ENCODE results near the gene C2CD3. TPM values are rescaled to one million over a fixed set of nuclear protein-coding genes. Genes with fewer than 3 reads are reported as not detected.

Gene C2CD3
- total RNA-seq, 1 experiment from 2014 or later = 22.0 TPM

DNA sequence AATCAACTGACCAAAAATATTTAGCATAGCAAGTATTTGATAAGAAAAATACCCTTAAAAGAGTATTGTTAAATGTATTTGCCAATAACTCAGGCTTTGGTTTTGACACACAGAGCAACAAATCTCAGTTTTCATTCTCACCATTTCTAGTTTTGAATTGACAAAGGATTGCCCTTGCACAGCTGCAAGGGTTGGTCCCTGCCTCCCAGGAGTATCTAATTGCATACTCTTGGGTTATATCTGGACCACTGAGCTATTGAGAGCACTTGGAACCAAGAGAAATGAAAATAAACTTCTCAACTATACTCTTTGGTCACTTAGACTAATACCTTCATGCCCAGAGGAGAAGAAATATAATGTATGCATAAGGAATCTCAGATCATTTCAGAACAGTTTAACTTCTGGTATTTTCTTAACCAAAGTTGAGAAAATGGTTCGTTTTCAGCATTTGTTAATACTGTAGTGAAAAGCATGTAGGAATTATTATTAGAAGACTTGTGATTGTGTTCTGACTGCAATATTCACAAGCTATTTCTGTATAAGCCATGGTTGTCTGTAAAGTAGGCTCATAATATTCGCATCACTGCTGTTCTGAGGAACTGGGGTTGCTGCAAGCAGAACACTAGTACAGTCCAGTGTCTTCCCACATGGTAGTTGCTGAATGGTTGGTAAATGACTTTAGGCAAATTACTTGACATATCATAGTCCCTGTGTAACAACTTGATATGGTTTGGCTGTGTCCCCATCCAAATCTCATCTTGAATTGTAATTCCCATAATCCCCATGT lies 7.9 kb downstream of the C2CD3 start:
- Mint-ChIP-seq H3K9me3 (no peaks in the 10 kb centered on the region), H3K4me3 (no peak overlapping the region), H3K27me3 (ENCODE audit: low read depth) (no peaks in the 10 kb centered on the region), H3K4me1 (no peaks in the 10 kb centered on the region), H3K27ac (no peak overlapping the region), H3K36me3 (ENCODE audit: insufficient read depth in 1 of 3, low read depth in 3 of 3) (peaks cover 4 to 43% (median 20%) of the 10 kb centered on the region in 3 experiments; a peak in 6 of 7 replicates)
- no peak overlapping the region for H2BK20ac ChIP-seq (ENCODE audit: low read depth, low read length, poor library complexity, severe bottlenecking)
- TF ChIP-seq CTCF (conservative IDR thresholded peaks at IDR 0.05) = no peak
- no peak overlapping the region for H3K56ac ChIP-seq (ENCODE audit: insufficient read length, low read depth, low read length)
- no peaks in the 10 kb centered on the region for H3K4me1 ChIP-seq (ENCODE audit: insufficient read depth, low read length)
- DNase-seq = no peak
- H3K79me2 ChIP-seq (ENCODE audit: insufficient read depth, low read length) = 0 out of 2 replicates have a peak, but pooled peaks cover 1% of the 10 kb centered on the region
- H2BK12ac ChIP-seq (ENCODE audit: insufficient read length, low read depth, low read length) = no peak overlapping the region
- H3K23ac ChIP-seq (ENCODE audit: insufficient read length, low read depth, low read length) = no peak overlapping the region
- no peak overlapping the region for H4K8ac ChIP-seq (replicated peaks; ENCODE audit: insufficient read length, low read depth, low read length)
- no peaks in the 10 kb centered on the region for H3K79me1 ChIP-seq (ENCODE audit: insufficient read depth, low read depth, low read length, poor library complexity, severe bottlenecking)
- H3K23me2 ChIP-seq (ENCODE audit: insufficient read length, low read depth, low read length, poor library complexity, severe bottlenecking) = no peaks in the 10 kb centered on the region
- H3K18ac ChIP-seq (ENCODE audit: insufficient read length, low read depth, low read length) = no peak overlapping the region
- H3K27ac ChIP-seq (ENCODE audit: insufficient read length, low read depth, low read length) = no peak overlapping the region
- WGBS (ENCODE audit: extremely low coverage, insufficient read length, low lambda C conversion rate) = no CpG with 5 or more reads among the region's 2 CpGs
- no peak overlapping the region for H4K5ac ChIP-seq (ENCODE audit: insufficient read length, low read depth, low read length)
- no peak overlapping the region for H4K91ac ChIP-seq (ENCODE audit: insufficient read length, low read depth, low read length)
- H2BK15ac ChIP-seq (ENCODE audit: low read depth, low read length) = no peak overlapping the region
- no peak overlapping the region for H3K14ac ChIP-seq (ENCODE audit: insufficient read depth, low read length)
- no peak overlapping the region for H3K9ac ChIP-seq (ENCODE audit: extremely low read depth, insufficient read length, low read length)
- no peak overlapping the region for H3T11ph ChIP-seq (ENCODE audit: low read length)
- no peak overlapping the region for H2AK5ac ChIP-seq (ENCODE audit: insufficient read length, low read length)
- H3K27me3 ChIP-seq (ENCODE audit: insufficient read depth, low read length) = no peaks in the 10 kb centered on the region
- no peak overlapping the region for H2BK120ac ChIP-seq (ENCODE audit: low read depth, low read length, poor library complexity, severe bottlenecking)
- no peaks in the 10 kb centered on the region for H3K9me3 ChIP-seq (ENCODE audit: control insufficient read depth, low read depth, low read length)
- H3K4me2 ChIP-seq (ENCODE audit: insufficient read depth, insufficient read length, low read length) = no peak overlapping the region
- no peak overlapping the region for H2AFZ ChIP-seq (ENCODE audit: low read length)
- no peak overlapping the region for H2BK5ac ChIP-seq (ENCODE audit: insufficient read length, low read length)
- H3K4ac ChIP-seq (ENCODE audit: low read depth, low read length) = no peak overlapping the region
- H4K20me1 ChIP-seq (ENCODE audit: control insufficient read depth, insufficient read depth, insufficient read length) = no peaks in the 10 kb centered on the region

All from H9 (cell line).